Vagina (tissue), 2 donors: ENCODE results near the gene ZNF467. TPM values are rescaled to one million over a fixed set of nuclear protein-coding genes. Genes with fewer than 3 reads are reported as not detected.

Source experiments
- DNase-seq, 2 donors: peaks; one replicate each; pipeline ENCODE4 v3.0.0-alpha.2; 2017; ENCODE audit errors: extremely low spot score in 2 of 2
- H3K27ac ChIP-seq: fragments of 200-600 bp; sonication (generic); one replicate; pipeline ENCODE4 v1.5.1; 2019
- H3K27me3 ChIP-seq: fragments of 200-600 bp; sonication (generic); one replicate; pipeline ENCODE4 v1.5.1; 2019
- H3K36me3 ChIP-seq, 2 donors: fragments of 200-600 bp; sonication (generic); one replicate each; pipeline ENCODE4 v1.5.1; 2017 to 2019
- H3K4me1 ChIP-seq: fragments of 200-600 bp; sonication (generic); one replicate; pipeline ENCODE4 v1.5.1; 2019
- H3K4me3 ChIP-seq, 2 donors: fragments of 200-600 bp; sonication (generic); 1 replicate in 1 of 2; 2 replicates in 1 of 2; pipeline ENCODE4 v1.5.1; 2016 to 2019
- H3K9me3 ChIP-seq: fragments of 200-600 bp; sonication (generic); one replicate; pipeline ENCODE4 v1.5.1; 2019
- CTCF ChIP-seq, 3 experiments: fragments of 450-650 bp in 2 of 3; fragments of 200-600 bp in 1 of 3; sonication (generic) in 1 of 3; IDR thresholded peaks; one replicate each; pipeline ENCODE4 v1.5.1; 2017 to 2019; ENCODE audit warnings: antibody characterized with exemption in 3 of 3, mild to moderate bottlenecking in 2 of 3, moderate library complexity in 2 of 3
- POLR2A ChIP-seq, 2 donors: fragments of 450-650 bp; IDR thresholded peaks; one replicate each; pipeline ENCODE4 v1.6.1; 2017; ENCODE audit warnings: antibody characterized with exemption in 2 of 2, mild to moderate bottlenecking in 2 of 2, moderate library complexity in 2 of 2
- POLR2AphosphoS5 ChIP-seq, 2 donors: sonication (generic); formaldehyde crosslinking; IDR thresholded peaks; one replicate each; pipeline ENCODE4 v1.9.0; 2017; ENCODE audit warnings: antibody characterized with exemption in 2 of 2, mild to moderate bottlenecking in 2 of 2, low read depth in 1 of 2; ENCODE audit not compliant: insufficient read depth in 1 of 2
- intact Hi-C: fragments of 100-400 bp; cut with DNase I; formaldehyde crosslinking; loops from one replicate; pipeline ENCODE4 v1.15.1; 2023
- total RNA-seq: library from RNA; depleted of rRNA; stranded (reverse); fragments of >200 nt; gene quantifications from one replicate; pipeline ENCODE4 v1.2.3, GENCODE V29; 2016

The ZNF467 gene
- total RNA-seq, 1 donor from 2014 or later = 13.3 TPM

- intact Hi-C loops = no loop called here
- TF ChIP-seq CTCF (IDR thresholded peaks at IDR 0.05) (no peak), POLR2AphosphoS5 (IDR thresholded peaks at IDR 0.05; ENCODE audit: insufficient read depth in 1 of 2, low read depth in 1 of 2) (no peak), POLR2A (IDR thresholded peaks at IDR 0.05) (no peak)
- H3K9me3 ChIP-seq = no peaks in the 10 kb centered on the region
- no peak for DNase-seq
- H3K27me3 ChIP-seq = no peaks in the 10 kb centered on the region
- H3K4me3 ChIP-seq = no peak overlapping the region
- no peaks in the 10 kb centered on the region for H3K4me1 ChIP-seq
- peaks cover 0 to 75% of the 10 kb centered on the region in 2 donors for H3K36me3 ChIP-seq
- H3K27ac ChIP-seq = no peak overlapping the region
Measured at GRCh38 chr7:149723082-149723767, 50.2 kb downstream of the ZNF467 start.

GRCh38 chr7:149722356-149722957, 50.9 kb downstream of the ZNF467 start:
- H3K27me3 ChIP-seq = no peaks in the 10 kb centered on the region
- H3K36me3 ChIP-seq = peaks cover 0 to 67% of the 10 kb centered on the region in 2 donors
- no peak overlapping the region for H3K4me3 ChIP-seq
- H3K9me3 ChIP-seq = no peaks in the 10 kb centered on the region
- no peak for TF ChIP-seq CTCF (IDR thresholded peaks at IDR 0.05)
- TF ChIP-seq POLR2A (IDR thresholded peaks at IDR 0.05) = no peak
- TF ChIP-seq POLR2AphosphoS5 (IDR thresholded peaks at IDR 0.05; ENCODE audit: insufficient read depth in 1 of 2, low read depth in 1 of 2) = no peak
- H3K27ac ChIP-seq = no peak overlapping the region
- intact Hi-C loops = no loop called here
- no peak for DNase-seq
- peaks cover 2% of the 10 kb centered on the region for H3K4me1 ChIP-seq

- H3K4me1 ChIP-seq = peaks cover 12% of the 10 kb centered on the region
- DNase-seq = no peak
Measured at GRCh38 chr7:149721084-149721601, 52.2 kb downstream of the ZNF467 start.

GRCh38 chr7:149720372-149721083, 52.9 kb downstream of the ZNF467 start:
- no peak for DNase-seq
- H3K9me3 ChIP-seq = no peaks in the 10 kb centered on the region
- no peaks in the 10 kb centered on the region for H3K27me3 ChIP-seq
- H3K4me1 ChIP-seq = peaks cover 19% of the 10 kb centered on the region
- TF ChIP-seq POLR2A (IDR thresholded peaks at IDR 0.05) = no peak
- no peak for TF ChIP-seq CTCF (IDR thresholded peaks at IDR 0.05)
- TF ChIP-seq POLR2AphosphoS5 (IDR thresholded peaks at IDR 0.05; ENCODE audit: insufficient read depth in 1 of 2, low read depth in 1 of 2) = no peak
- H3K4me3 ChIP-seq = no peak overlapping the region
- H3K27ac ChIP-seq = no peak overlapping the region
- intact Hi-C loops = no loop called here
- peaks cover 0 to 50% of the 10 kb centered on the region in 2 donors for H3K36me3 ChIP-seq

More at GRCh38 chr7:149721084-149721601, 52.2 kb downstream of the ZNF467 start:
- intact Hi-C loops = no loop called here
- Histone ChIP-seq H3K36me3 (peaks cover 0 to 55% of the 10 kb centered on the region in 2 donors), H3K9me3 (no peaks in the 10 kb centered on the region), H3K27me3 (no peaks in the 10 kb centered on the region), H3K4me3 (no peak overlapping the region), H3K27ac (no peak overlapping the region)
- TF ChIP-seq CTCF (IDR thresholded peaks at IDR 0.05) = no peak
- no peak for TF ChIP-seq POLR2A (IDR thresholded peaks at IDR 0.05)
- TF ChIP-seq POLR2AphosphoS5 (IDR thresholded peaks at IDR 0.05; ENCODE audit: insufficient read depth in 1 of 2, low read depth in 1 of 2) = no peak
